ENCODE data around the gene EID3. TPM values are rescaled to one million over a fixed set of nuclear protein-coding genes. Genes with fewer than 3 reads are reported as not detected.
"Not testable (repeated sequence)": the region's sequence is repeated elsewhere in the genome, so short reads cannot be mapped to it uniquely, and the experiment has no call there.

The EID3 gene
- total RNA-seq, 2 experiments from 2014 or later: 3.9 to 4.6 TPM

DNA sequence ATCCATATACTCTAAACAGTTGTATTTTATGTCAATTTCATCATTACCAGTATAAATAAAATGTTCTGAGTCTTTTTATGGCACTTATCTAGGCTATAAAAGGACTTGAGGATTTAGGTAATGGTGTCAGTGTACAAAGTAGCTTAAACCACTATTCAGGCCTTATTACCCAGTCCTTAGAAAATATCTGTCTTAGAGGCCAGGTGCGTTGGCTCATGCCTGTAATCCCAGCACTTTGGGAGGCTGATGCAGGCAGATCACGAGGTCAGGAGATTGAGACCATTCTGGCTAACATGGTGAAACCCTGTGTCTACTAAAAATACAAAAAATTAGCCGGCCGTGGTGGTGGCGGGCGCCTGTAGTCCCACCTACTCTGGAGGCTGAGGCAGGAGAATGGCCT lies 24.7 kb downstream of the EID3 start:
- H3K4me3 Mint-ChIP-seq; H3K9me3 Mint-ChIP-seq (ENCODE audit: low read depth); H3K27me3 Mint-ChIP-seq; H3K27ac Mint-ChIP-seq; H3K4me1 Mint-ChIP-seq; ATAC-seq; DNase-seq; intact Hi-C loops (cut with DNase I, micrococcal nuclease): not testable (repeated sequence)
- POLR2A ChIA-PET: interaction anchor here (0.6 to 0.8 kb wide), 2 partner anchors 25 to 123 kb away, joined by 3 to 7 read pairs; partner anchors contain the start of gene EID3
- CTCF ChIA-PET: interaction anchor here (0.6 to 1.1 kb wide), 3 partner anchors 13 to 465 kb away, joined by 3 to 4 read pairs (median 4); no protein-coding TSS in a partner anchor
- peaks cover 37% of the 10 kb centered on the region for H3K36me3 Mint-ChIP-seq (ENCODE audit: low read depth)

DNA sequence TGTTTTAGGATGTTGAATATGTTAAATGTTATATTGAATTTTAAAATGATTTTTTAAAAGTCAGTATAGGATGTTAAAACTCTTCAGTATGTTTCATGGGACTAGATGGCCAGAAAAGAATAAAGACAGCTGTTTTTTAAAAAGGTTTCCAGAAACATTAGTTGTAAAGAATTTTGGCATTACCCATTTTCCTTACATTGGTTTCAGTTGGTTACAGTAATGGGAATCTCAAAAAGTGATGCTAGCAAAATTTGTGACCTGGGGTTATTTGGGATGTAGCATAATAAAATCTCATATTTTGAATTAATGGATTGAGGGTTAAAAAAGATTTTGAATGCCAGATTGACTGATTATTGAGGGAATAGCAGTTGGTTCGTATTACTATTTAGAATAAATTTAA lies 25.3 kb downstream of the EID3 start:
- ChIA-PET POLR2A (no interaction called here), CTCF (interaction anchor here (1.1 kb wide), 1 partner anchor 13 kb away, joined by 4 read pairs; no protein-coding TSS in a partner anchor)
- ATAC-seq (no peak), DNase-seq (no peak)
- H3K4me3 Mint-ChIP-seq: no peak overlapping the region
- H3K9me3 Mint-ChIP-seq (ENCODE audit: low read depth): no peaks in the 10 kb centered on the region
- no peak overlapping the region for H3K27ac Mint-ChIP-seq
- intact Hi-C loops (cut with DNase I, micrococcal nuclease): no loop called here
- H3K36me3 Mint-ChIP-seq (ENCODE audit: low read depth): peaks cover 36% of the 10 kb centered on the region
- no peaks in the 10 kb centered on the region for H3K4me1 Mint-ChIP-seq
- no peaks in the 10 kb centered on the region for H3K27me3 Mint-ChIP-seq

DNA sequence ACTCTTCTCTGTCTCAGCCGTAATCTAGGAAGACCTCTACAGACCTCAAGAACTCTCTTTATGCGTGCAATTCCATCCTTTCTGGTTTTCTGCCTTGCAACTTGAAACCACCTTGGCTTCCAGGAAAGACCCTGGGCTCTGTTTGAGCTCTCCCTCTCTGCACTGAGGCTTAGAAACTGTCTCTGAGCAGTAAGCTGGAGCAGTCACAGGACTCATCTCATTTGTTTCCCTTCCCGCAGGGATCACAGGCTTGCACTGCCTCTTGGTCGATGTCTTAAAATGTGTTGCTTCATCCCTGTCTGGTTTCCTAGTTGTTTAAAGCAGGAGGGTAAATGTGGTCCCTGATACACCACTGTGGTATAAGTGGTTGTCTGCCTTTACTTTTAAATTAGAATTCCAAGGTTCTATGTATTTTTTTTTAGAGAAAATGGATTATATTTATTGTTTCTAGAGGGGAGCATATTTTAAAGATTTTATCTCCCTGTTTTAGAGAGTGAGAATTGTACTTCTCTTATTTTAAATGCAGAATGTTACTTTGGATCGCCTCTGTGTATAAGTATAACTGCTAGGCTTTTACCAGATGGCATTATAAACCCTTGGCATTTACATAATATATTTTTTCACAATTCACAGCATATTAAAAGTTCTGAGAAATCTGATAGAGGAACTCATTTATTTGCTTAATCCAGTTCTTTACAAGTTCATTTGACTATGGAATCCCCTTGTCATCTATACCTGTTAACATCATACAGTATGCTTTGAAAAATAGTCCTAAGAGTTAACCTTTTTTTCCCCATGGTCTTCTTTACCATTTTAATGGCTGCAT lies 26.4 kb downstream of the EID3 start:
- intact Hi-C loops (cut with DNase I, micrococcal nuclease): no loop called here
- Mint-ChIP-seq H3K4me1 (no peaks in the 10 kb centered on the region), H3K4me3 (no peak overlapping the region), H3K9me3 (ENCODE audit: low read depth) (no peaks in the 10 kb centered on the region), H3K36me3 (ENCODE audit: low read depth) (peaks cover 36% of the 10 kb centered on the region), H3K27ac (no peak overlapping the region), H3K27me3 (no peaks in the 10 kb centered on the region)
- ChIA-PET POLR2A (no interaction called here), CTCF (interaction anchor here (0.7 kb wide), 1 partner anchor 72 kb away, joined by 7 read pairs; no protein-coding TSS in a partner anchor)
- ATAC-seq: no peak
- no peak for DNase-seq

DNA sequence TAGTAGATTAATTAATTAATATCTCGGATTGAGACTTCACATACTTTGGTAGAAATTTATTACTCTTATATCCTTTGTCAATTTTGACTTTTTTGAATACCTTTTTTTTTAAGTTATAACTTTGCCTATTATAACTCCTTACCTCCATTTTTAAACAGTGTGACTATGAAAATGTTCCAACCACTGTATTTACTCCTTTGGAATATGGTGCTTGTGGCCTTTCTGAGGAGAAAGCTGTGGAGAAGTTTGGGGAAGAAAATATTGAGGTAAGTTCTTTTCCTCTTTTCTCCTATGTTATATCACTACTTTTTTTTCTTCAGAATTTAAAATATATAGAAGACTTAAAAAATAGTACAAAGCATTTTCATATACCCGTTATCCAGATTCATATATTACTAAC lies 27.8 kb downstream of the EID3 start:
- Mint-ChIP-seq H3K4me1 (no peaks in the 10 kb centered on the region), H3K9me3 (ENCODE audit: low read depth) (no peaks in the 10 kb centered on the region), H3K36me3 (ENCODE audit: low read depth) (peaks cover 30% of the 10 kb centered on the region), H3K4me3 (no peak overlapping the region), H3K27ac (no peak overlapping the region), H3K27me3 (no peaks in the 10 kb centered on the region)
- ATAC-seq (no peak), DNase-seq (no peak)
- ChIA-PET CTCF (interaction anchor here (0.6 kb wide), 2 partner anchors 97 to 151 kb away, joined by 3 read pairs; no protein-coding TSS in a partner anchor), POLR2A (no interaction called here)
- intact Hi-C loops (cut with DNase I, micrococcal nuclease): no loop called here

DNA sequence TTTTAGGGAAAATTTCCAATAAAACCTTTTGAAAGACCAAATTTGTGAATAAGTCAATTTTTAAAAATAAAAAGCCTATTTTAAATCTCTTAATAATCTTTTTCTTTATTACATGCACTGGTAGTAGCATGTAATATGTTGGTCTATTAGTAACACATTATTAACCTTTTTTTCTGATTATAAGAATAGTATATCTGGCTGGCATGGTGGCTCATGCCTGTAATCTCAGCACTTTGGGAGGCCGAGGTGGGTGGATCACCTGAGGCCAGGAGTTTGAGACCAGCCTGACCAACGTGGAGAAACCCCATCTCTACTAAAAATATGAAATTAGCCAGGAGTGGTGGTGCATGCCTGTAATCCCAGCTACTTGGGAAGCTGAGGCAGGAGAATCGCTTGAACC lies 28.7 kb downstream of the EID3 start:
- peaks cover 29% of the 10 kb centered on the region for H3K36me3 Mint-ChIP-seq (ENCODE audit: low read depth)
- H3K27me3 Mint-ChIP-seq; H3K4me1 Mint-ChIP-seq; H3K9me3 Mint-ChIP-seq (ENCODE audit: low read depth); intact Hi-C loops (cut with DNase I, micrococcal nuclease); ATAC-seq; H3K27ac Mint-ChIP-seq; DNase-seq; POLR2A ChIA-PET; H3K4me3 Mint-ChIP-seq: not testable (repeated sequence)
- CTCF ChIA-PET: interaction anchor here (0.6 kb wide), 1 partner anchor 501 kb away, joined by 3 read pairs; no protein-coding TSS in a partner anchor

DNA sequence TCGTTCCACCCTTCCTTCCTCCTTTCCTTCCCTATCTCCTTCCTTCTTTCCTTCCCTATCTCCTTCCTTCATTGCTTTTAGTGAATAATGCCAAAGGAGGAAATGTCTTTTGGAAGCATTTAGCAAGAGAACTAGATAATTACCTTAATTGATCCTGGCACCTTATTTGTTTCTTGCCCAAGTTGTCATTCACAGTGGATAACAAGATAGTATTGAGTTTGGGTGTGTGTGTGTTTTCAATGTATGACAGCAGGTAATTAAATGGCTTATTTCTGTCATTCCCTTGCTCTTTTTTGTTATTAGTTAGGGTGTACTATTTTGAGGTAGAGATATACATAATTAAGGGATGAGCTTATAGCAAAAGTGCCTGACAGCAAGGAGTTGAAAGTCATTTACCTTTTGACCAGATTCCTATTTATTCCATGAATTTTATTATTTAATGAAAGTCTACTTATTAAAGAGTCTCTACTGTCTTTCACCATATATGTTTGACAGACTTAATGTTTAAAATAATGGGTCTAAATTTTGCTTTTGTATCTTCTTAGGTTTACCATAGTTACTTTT lies 30.2 kb downstream of the EID3 start:
- Mint-ChIP-seq H3K4me1 (no peaks in the 10 kb centered on the region), H3K4me3 (no peak overlapping the region), H3K27me3 (no peaks in the 10 kb centered on the region), H3K27ac (no peak overlapping the region), H3K9me3 (ENCODE audit: low read depth) (no peaks in the 10 kb centered on the region), H3K36me3 (ENCODE audit: low read depth) (peaks cover 29% of the 10 kb centered on the region)
- CTCF ChIA-PET: interaction anchor here (0.9 kb wide), 1 partner anchor 30 kb away, joined by 3 read pairs; no protein-coding TSS in a partner anchor
- no peak for DNase-seq
- intact Hi-C loops (cut with DNase I, micrococcal nuclease): no loop called here
- ATAC-seq: no peak
- POLR2A ChIA-PET: no interaction called here

DNA sequence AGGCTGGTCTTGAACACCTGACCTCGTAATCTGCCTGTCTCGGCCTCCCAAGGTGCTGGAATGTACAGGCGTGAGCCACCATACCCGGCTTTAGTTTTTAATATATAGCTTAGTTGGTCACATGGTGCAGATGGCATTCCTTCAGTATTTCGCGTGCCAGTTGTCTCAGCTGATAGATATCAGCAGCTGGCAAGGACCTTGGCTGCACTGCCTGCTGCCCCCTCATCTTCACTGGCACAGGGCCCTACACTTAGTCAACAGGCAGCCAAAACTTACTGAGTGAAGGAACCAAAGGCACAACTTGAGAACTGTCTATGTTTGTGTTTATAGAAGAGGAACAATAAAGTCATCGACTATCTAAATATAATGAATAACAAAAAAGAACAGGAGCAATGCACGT lies 31.0 kb downstream of the EID3 start:
- DNase-seq: no peak
- Mint-ChIP-seq H3K27me3 (no peaks in the 10 kb centered on the region), H3K4me3 (no peak overlapping the region), H3K36me3 (ENCODE audit: low read depth) (peaks cover 26% of the 10 kb centered on the region), H3K9me3 (ENCODE audit: low read depth) (no peaks in the 10 kb centered on the region), H3K4me1 (no peaks in the 10 kb centered on the region), H3K27ac (no peak overlapping the region)
- ChIA-PET CTCF (interaction anchor here (1.0 kb wide), 1 partner anchor 21 kb away, joined by 3 read pairs; no protein-coding TSS in a partner anchor), POLR2A (no interaction called here)
- intact Hi-C loops (cut with DNase I, micrococcal nuclease): no loop called here
- ATAC-seq: no peak

DNA sequence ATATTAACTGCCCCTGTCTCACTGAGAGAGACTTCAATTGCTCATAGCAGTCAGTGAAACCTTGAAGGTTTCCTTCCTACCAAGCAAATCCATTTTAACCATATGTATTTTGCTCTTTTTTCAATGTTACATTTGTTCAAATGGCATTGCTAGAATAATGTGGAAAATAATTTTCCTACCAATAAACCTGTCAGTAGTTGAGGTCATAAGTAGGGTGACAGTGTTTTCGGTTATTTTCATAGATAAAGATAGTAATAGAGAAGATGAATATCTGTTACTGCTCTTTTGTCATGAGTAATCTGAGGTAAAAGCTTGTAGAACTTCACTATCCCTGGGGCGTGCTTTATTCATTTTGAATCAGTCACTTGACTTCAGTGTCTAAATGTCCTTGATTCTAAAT lies 32.6 kb downstream of the EID3 start:
- intact Hi-C loops (cut with DNase I, micrococcal nuclease): no loop called here
- ChIA-PET CTCF (interaction anchor here (0.6 to 0.7 kb wide), 2 partner anchors 40 to 870 kb away, joined by 3 read pairs; no protein-coding TSS in a partner anchor), POLR2A (no interaction called here)
- Mint-ChIP-seq H3K27me3 (no peaks in the 10 kb centered on the region), H3K27ac (no peak overlapping the region), H3K9me3 (ENCODE audit: low read depth) (no peaks in the 10 kb centered on the region), H3K4me3 (no peak overlapping the region), H3K4me1 (no peaks in the 10 kb centered on the region), H3K36me3 (ENCODE audit: low read depth) (peaks cover 31% of the 10 kb centered on the region)
- DNase-seq (no peak), ATAC-seq (no peak)

DNA sequence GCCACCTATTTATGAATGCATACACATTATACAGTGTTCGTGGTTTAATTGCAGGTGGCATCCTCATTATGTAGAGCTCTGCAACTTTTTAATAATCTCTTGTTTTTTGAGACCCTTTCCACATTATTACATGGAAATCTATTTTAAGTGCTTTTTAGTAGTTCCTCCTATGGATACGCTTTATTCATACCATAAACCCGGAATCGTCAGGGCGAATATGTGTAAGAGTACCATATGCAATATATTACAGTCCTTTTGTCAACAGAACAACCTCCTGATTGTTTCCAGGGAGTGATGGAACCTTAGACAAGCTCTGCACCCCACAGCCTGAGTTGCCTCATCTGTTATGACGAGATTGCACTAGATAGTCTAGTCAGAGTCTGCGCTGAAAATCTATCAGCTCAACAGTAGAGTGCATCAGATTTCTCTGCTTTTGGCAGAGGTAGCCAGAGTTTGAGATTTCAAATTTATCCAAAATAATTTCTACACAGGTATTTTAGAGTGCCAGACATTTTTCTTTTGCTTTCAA lies 33.6 kb downstream of the EID3 start:
- Mint-ChIP-seq H3K4me1 (no peaks in the 10 kb centered on the region), H3K9me3 (ENCODE audit: low read depth) (no peaks in the 10 kb centered on the region), H3K27ac (no peak overlapping the region), H3K36me3 (ENCODE audit: low read depth) (peaks cover 36% of the 10 kb centered on the region), H3K27me3 (no peaks in the 10 kb centered on the region), H3K4me3 (no peak overlapping the region)
- CTCF ChIA-PET: interaction anchor here (0.9 to 1.7 kb wide), 2 partner anchors 9 to 29 kb away, joined by 3 to 4 read pairs; no protein-coding TSS in a partner anchor
- DNase-seq: no peak
- intact Hi-C loops (cut with DNase I, micrococcal nuclease): no loop called here
- no peak for ATAC-seq
- POLR2A ChIA-PET: no interaction called here

DNA sequence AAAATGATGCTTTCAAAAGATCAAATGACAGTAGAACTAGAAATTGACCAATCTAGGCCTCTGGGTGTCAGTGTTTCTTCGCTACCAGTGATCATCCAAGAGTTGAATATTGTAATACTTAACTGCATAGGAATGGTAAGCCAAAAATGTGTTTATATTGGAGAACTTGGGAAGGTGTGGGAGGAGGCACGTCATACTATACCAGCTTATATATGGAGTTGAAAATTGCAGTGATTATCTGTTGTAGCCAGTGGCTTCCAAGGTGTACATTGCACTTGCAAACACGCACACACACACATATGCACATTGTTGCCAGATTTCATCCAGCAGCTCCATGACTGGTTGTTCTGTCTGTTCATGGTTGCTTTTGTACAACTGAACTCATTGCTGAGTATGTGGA lies 36.1 kb downstream of the EID3 start:
- no peak for ATAC-seq
- POLR2A ChIA-PET: no interaction called here
- Mint-ChIP-seq H3K27me3 (no peaks in the 10 kb centered on the region), H3K4me3 (no peak overlapping the region), H3K9me3 (ENCODE audit: low read depth) (no peaks in the 10 kb centered on the region), H3K36me3 (ENCODE audit: low read depth) (peaks cover 33% of the 10 kb centered on the region), H3K27ac (no peak overlapping the region), H3K4me1 (no peaks in the 10 kb centered on the region)
- no peak for DNase-seq
- CTCF ChIA-PET: interaction anchor here (0.7 to 1.6 kb wide), 6 partner anchors 17 to 229 kb away, joined by 3 to 5 read pairs (median 3); no protein-coding TSS in a partner anchor
- intact Hi-C loops (cut with DNase I, micrococcal nuclease): no loop called here

DNA sequence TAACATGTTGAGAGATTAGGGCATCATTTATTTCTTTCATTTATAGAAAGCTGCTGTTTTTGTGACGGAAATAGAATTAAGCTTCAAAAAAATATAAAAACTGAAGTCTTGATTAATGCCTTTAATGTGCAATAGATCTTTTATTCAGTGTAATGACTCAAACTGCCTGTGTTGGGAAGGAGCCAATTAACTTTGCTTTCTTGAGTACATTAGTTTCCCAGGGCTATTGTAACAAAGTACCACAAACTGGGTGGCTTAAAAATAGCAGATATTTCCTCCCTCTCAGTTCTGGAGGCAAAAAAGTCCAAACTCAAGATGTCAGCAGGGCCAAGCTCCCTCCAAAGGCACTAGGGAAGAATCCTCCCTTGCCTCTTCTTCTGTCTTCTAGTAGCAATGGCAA lies 36.6 kb downstream of the EID3 start:
- Mint-ChIP-seq H3K27me3 (no peaks in the 10 kb centered on the region), H3K4me1 (no peaks in the 10 kb centered on the region), H3K4me3 (no peak overlapping the region), H3K36me3 (ENCODE audit: low read depth) (peaks cover 30% of the 10 kb centered on the region), H3K27ac (no peak overlapping the region), H3K9me3 (ENCODE audit: low read depth) (no peaks in the 10 kb centered on the region)
- ChIA-PET CTCF (interaction anchor here (1.0 to 1.6 kb wide), 4 partner anchors 17 to 217 kb away, joined by 3 to 5 read pairs (median 4); partner anchors contain the start of gene TXNRD1), POLR2A (no interaction called here)
- intact Hi-C loops (cut with DNase I, micrococcal nuclease): no loop called here
- no peak for ATAC-seq
- DNase-seq: no peak

Data from activated CD4-positive, alpha-beta T cell treated with anti-CD3 and anti-CD28 coated beads for 36 hours (primary cell).